HG03378 (cell line): ENCODE data around the gene PEX5.
A peak's percentile ranks its signal among the peaks of the same experiment; 100 is the strongest.
"Not testable (repeated sequence)": the region's sequence is repeated elsewhere in the genome, so short reads cannot be mapped to it uniquely, and the experiment has no call there.

Experiments used
- ATAC-seq: cut with Tn5 transposase; IDR thresholded peaks from one replicate; pipeline ENCODE4 v1.9.1; 2021; ENCODE audit warnings: mild to moderate bottlenecking, moderate library complexity; ENCODE audit not compliant: unreplicated experiment

Gene PEX5

DNA sequence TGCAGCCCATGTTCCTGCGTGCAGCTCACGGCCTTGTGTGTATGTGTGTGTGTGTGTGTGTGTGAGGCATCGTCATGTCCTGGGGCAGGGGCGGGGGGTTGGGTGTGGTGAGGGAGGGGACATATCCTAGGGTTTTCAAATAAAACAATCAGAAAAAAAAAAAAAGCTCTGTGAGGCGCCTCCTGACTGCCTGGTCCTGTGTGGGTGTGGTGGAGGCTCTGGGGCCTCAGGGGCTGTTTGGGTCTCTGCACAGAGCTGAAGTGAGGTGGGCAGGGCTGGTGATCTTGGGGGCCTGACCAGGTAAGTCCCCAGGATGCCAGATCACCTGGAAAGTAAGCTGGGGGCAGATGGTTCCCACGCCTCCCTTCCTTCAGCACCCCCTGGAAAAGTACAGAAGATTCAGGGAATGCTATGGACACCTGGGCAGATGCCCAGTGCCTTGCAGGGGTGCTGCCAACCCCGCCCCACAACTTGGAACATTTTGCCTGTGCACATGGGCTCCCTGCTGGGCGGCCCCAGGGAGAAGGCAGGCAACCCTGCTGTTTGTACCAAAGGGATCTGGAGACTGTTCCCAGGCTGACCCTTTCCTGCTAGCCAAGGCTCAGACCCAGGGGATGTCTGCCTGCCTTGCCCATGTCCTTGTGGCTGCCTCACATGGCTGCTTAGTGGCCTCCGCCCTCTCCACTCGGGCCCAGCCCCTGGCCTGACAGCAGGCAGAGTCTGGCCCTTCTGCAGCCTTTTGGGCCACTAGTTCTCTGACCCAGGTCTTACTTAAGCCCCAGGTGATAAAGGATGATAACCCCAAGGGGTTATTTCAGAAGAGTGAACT lies 30.5 kb upstream of the PEX5 start:
- ATAC-seq = no peak

DNA sequence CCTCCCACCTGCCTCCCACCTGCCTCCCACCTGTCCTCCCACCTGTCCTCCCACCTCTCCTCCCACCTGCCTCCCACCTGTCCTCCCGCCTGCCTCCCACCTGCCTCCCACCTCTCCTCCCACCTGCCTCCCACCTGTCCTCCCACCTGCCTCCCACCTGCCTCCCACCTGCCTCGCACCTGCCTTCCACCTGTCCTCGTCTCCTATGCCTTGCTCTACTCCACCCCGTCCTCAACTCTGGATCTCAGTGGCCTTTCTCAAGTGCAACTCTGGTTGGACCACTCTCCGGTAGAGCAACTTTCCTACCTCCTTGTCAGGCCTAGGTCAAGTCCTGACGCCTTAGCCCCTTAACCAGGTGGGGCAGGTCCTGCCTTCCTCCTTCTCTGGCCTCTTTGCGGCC lies 29.3 kb upstream of the PEX5 start:
- no peak for ATAC-seq

GRCh38 chr12:7161327-7161726 lies 28.2 kb upstream of the PEX5 start:
- ATAC-seq = no peak

DNA sequence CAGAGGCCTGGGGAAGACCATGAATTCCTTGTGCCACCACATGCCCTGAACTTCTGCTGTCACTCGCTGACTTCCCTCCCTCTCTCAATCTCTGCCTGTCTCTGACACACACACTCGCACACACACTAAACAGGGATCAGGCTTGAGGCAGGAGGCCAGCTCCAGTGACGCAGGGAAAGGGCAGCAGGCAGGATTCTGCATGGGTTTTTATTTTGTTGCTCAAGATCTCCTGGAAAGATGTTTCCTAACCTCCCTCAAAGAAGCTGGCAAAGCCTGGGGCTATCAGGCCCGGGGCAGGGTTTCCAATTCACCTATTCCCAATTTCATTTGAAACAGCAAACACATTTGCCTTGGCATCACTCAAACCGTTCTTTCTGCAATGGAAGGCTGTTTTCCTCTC lies 27.7 kb upstream of the PEX5 start:
- no peak for ATAC-seq

- no peak for ATAC-seq
Observed at GRCh38 chr12:7162691-7163114, 26.8 kb upstream of the PEX5 start.

DNA sequence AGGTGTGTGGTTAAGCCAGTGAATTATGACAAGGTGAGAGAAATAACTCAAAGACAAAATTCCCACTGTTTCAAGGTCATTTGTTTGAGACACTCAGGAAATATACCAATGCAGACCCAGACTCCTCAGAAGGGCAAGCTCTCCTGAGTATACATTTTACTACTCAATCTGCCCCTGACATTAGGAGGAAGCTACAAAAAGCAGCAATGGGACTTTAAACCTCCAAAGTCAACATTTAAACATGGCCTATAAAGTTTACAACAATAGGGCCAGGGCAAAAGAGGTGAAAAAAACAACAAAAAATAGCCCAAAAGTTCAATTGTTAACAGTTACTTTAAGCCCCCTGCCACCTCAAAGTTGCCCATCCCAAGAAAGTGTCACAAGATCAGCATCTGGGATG lies 19.5 kb upstream of the PEX5 start:
- no peak for ATAC-seq

GRCh38 chr12:7171854-7172253 lies 17.6 kb upstream of the PEX5 start:
- no peak for ATAC-seq

- no peak for ATAC-seq
Observed at GRCh38 chr12:7175493-7175892, 14.0 kb upstream of the PEX5 start.

DNA sequence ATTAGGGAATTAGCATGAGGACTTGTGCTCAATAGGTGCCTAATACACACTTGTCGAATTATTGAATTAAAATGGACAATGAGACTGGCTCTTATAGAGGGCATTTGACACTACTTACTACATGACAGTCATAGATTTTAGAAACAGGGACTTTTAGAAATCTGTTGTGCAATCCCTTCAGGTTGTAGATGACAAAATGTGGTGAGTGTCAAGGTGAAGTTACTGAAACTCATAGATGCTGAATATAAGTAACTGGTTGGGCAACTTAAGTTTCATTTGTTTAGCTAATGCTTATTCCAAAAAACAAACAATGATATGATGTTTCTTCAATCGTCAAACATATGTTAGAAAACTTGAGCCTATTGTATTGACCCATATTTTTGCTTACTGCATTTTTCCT lies 12.9 kb upstream of the PEX5 start:
- no peak for ATAC-seq

GRCh38 chr12:7178481-7178880 lies 11.0 kb upstream of the PEX5 start:
- no peak for ATAC-seq

DNA sequence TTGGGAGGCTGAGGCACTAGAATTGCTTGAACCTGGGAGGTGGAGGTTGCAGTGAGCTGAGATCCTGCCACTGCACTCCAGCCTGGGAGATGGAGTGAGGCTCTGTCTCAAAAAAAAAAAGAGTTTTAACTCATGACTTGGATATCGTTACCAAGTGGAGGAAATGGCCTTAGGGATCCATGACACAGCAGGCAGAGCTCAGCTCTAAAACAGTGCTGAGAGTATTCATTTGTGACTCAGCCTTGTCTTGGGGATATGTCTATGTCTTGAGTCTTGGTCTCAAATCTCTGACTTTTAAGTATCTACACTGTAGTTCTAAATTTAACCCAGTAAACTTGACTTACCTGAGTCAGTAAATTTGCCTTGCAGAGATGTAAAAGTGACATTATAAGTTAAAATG lies 8.8 kb upstream of the PEX5 start:
- no peak for ATAC-seq

GRCh38 chr12:7186058-7186457 lies 3.4 kb upstream of the PEX5 start:
- not testable (repeated sequence) for ATAC-seq

DNA sequence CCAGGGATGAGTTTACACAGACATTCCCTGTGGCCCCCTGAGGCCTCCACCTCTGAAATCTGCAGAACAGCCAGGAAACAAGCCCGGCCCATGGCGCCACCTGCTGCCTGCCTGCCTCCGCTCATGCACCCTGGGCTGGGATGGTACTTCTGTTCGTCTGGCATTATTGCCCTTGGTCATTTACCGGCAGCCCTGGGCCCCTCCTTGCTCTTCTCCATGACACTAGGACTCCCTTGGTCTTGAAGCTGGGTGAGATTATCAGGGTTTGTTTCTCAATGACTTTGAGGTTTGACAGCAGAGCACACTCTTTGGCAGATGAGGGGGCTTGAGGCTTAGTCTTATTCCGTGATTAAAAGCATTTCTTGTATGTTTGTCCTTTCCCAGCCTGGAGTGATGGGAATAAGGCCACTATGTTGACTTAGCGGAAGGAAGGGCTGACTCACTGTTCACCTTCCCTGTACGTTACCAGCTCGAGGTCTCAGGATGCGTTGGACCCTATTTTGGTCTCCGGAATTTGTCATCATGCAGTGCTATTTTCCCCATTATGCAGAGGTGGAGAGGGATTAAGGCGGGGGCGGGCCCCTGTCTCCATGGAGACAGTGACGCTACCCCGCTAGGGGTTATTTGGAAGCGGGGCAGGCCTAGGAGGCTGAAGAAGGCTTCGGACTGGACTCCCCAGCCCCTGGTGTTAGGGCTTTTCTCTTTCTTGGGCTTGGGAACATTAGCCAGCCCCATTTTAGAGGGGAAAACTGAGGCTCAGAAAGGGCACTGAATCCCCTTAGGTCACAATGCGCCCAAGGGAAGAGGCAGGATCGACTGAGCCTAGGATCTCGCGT lies 706 bp upstream of the PEX5 start:
- peak; percentile 31 for ATAC-seq

DNA sequence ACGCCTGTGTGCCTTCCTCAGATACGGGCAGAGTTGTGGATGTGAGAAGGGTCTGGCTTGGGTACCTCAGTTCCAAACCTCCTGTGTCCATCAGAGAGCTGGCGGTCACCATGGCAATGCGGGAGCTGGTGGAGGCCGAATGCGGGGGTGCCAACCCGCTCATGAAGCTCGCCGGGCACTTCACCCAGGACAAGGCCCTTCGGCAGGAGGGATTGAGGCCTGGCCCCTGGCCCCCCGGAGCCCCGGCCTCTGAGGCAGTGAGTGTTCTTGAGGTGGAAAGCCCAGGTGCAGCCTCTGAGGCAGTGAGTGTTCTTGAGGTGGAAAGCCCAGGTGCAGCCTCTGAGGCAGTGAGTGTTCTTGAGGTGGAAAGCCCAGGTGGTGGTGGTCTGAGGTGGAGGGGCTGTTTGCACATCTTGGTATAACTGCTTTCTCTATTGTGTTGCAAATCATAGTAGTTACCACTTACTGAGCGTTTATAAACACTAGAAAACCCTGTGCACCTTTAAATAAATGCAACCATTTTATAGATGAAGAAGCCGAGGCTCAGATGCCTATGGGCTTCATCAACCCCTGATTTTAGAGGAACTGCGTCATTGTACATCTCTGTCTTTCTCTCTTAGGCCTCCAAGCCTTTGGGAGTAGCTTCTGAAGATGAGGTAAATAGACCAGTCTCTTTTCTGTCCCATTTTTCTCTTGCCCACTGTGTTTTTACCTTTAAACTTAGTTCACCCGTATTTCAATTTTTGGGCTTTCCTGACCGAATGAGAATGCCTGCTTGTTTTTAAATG lies 976 bp downstream of the PEX5 start:
- ATAC-seq = no peak

DNA sequence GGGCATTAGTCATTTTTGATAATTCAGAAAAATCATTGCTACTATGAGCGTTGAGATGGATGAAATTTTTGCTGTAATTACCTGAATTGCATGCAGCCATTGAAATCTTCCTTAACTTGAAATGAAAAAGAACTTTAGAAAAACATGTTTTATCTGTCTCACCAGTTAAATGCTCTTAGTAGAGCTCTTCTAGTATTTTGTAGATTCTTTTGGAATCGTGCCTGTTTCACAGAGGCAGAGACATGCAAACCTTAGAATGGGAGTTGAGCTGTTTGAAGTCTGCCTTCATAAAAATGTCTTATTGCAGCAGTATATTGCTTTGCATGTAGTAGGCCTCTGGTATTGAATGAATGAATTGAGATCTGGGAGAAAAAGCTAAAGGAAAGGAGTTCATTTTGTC lies 4.2 kb downstream of the PEX5 start:
- ATAC-seq = no peak

DNA sequence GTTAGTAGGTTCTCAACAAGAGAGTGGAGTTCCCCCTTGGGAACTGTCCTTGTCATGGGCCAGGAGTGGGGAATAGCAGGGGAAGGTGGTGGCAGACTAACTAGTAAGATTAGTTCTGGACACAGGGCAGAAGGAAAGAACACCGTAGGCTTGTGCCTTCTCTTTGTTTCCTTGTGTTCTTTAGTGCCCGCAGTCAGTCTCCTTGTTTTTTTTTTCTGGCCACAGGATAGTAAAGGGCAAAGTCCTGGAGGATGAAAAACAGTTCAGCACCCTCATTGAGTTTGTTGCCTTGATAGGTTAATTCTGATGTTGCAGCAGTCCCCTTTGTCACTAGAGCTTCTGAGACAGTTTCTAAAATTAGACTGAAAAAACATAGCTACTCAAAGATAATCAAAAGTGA lies 8.4 kb downstream of the PEX5 start:
- no peak for ATAC-seq

- ATAC-seq = no peak
Observed at GRCh38 chr12:7203109-7203508, 13.6 kb downstream of the PEX5 start.

DNA sequence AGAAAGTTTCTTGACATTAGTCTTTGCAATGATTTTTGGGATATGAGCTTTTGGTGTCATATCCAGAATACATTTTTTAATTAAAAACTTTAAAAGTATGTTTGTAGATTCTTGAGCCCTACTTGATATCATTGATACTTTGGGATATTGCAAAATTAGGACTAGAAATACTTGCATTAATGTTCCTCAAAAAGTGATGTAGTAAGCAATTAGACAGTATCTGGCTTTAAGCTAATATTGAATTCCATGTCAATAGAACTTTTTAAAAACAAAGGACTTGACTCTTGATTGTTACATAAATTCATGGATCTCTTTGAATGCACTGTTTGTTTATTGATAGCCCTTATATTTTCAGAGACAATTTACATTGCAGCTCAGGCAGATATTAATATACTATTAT lies 15.6 kb downstream of the PEX5 start:
- no peak for ATAC-seq

DNA sequence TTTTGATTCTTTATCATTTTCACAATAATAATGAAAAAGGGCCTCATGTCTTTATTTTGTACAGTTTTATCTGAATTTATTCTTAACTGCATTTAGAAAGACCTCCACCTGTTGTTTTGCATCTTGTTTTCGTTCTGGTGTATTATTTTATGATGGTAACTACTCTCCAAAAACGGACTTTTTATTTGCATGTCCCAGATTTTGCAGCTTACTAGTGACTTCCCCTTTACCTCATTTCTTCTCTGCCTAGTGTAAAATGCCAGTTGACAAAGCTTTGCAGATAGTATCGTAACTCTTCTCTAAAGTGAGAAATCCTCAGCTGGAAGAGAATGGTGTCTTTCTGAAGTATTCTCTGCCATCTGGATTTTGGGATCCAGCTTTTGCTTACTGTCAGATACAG lies 17.2 kb downstream of the PEX5 start:
- ATAC-seq = no peak

- no peak for ATAC-seq
Observed at GRCh38 chr12:7207866-7208625, 18.6 kb downstream of the PEX5 start.

GRCh38 chr12:7209958-7210357 lies 20.5 kb downstream of the PEX5 start:
- ATAC-seq = no peak
